MCF 10A (cell line): Measurements from ENCODE around the gene COX18. TPM values are rescaled to one million over a fixed set of nuclear protein-coding genes. Genes with fewer than 3 reads are reported as not detected.
A peak's percentile ranks its signal among the peaks of the same experiment; 100 is the strongest.

ENCODE experiments used
- BruUV-seq: library from RNA; stranded (reverse); fragments of 400-500 nt; replicated peaks from 2 replicates; lab custom pipeline; 2021; lab: Mats Ljungman, UMichigan
- CTCF ChIA-PET: fragments of 300-600 bp; sonication (Branson Sonifier 250); formaldehyde crosslinking; extraction: SDS; loops from one replicate; lab custom pipeline; 2021; ENCODE audit warnings: antibody characterized with exemption, inconsistent platforms; lab: Yijun Ruan, JAX
- POLR2A ChIA-PET: fragments of 300-600, 350-650 bp; sonication (Branson Sonifier 250); formaldehyde crosslinking; extraction: SDS; loops from one replicate; lab custom pipeline; 2020; ENCODE audit warnings: antibody characterized with exemption, inconsistent platforms; lab: Yijun Ruan, JAX
- DNase-seq: peaks from one replicate; pipeline ENCODE4 v3.0.0-alpha.2; 2018; ENCODE audit not compliant: unreplicated experiment
- H3K27ac Mint-ChIP-seq: one replicate; pipeline ENCODE4 v1.8.0; 2022; ENCODE audit warnings: mild to moderate bottlenecking, low read depth, mixed read lengths; ENCODE audit not compliant: unreplicated experiment
- H3K27me3 Mint-ChIP-seq: one replicate; pipeline ENCODE4 v1.8.0; 2022; ENCODE audit warnings: mixed read lengths; ENCODE audit not compliant: insufficient read depth, unreplicated experiment
- H3K36me3 Mint-ChIP-seq: one replicate; pipeline ENCODE4 v1.8.0; 2022; ENCODE audit warnings: mild to moderate bottlenecking, moderate library complexity, mixed read lengths; ENCODE audit not compliant: insufficient read depth, unreplicated experiment
- H3K4me1 Mint-ChIP-seq: one replicate; pipeline ENCODE4 v1.8.0; 2022; ENCODE audit warnings: mixed read lengths; ENCODE audit not compliant: insufficient read depth, unreplicated experiment
- H3K4me3 Mint-ChIP-seq: one replicate; pipeline ENCODE4 v1.8.0; 2022; ENCODE audit warnings: mild to moderate bottlenecking, moderate library complexity, mixed read lengths; ENCODE audit not compliant: unreplicated experiment
- H3K9me3 Mint-ChIP-seq: one replicate; pipeline ENCODE4 v1.8.0; 2022; ENCODE audit warnings: mixed read lengths; ENCODE audit not compliant: unreplicated experiment
- intact Hi-C: fragments of 100-400 bp; cut with micrococcal nuclease; formaldehyde crosslinking; loops from 2 replicates; pipeline ENCODE4 v1.14.1; 2022
- total RNA-seq: library from RNA; stranded (reverse); gene quantifications from 2 replicates; pipeline ENCODE4 v1.2.3, GENCODE V29; 2022
- TF ChIP-seq, protein P1 (sequence below): fragments of 200-600 bp; IDR thresholded peaks from one replicate; pipeline ENCODE4 v1.8.0; 2022; ENCODE audit warnings: antibody characterized with exemption, mild to moderate bottlenecking; ENCODE audit not compliant: unreplicated experiment

COX18 gene
- total RNA-seq, 1 experiment from 2014 or later, result 19.1 TPM

- no peak overlapping the region for H3K4me3 Mint-ChIP-seq
- peaks cover 54% of the 10 kb centered on the region for H3K36me3 Mint-ChIP-seq
- no TSS peak for BruUV-seq
- ChIA-PET POLR2A (interaction anchor here (0.8 to 1.7 kb wide), 4 partner anchors 8 to 155 kb away, joined by 3 to 5 read pairs (median 4); partner anchors contain the start of gene ANKRD17), CTCF (interaction anchor here (0.6 to 1.4 kb wide), 2 partner anchors 10 to 14 kb away, joined by 3 to 6 read pairs; no protein-coding TSS in a partner anchor)
- DNase-seq, result peak; percentile 10
- H3K27me3 Mint-ChIP-seq, result no peaks in the 10 kb centered on the region
- no peaks in the 10 kb centered on the region for H3K9me3 Mint-ChIP-seq
- H3K27ac Mint-ChIP-seq, result peak overlapping the region; percentile 20
- TF ChIP-seq, protein P1, sequence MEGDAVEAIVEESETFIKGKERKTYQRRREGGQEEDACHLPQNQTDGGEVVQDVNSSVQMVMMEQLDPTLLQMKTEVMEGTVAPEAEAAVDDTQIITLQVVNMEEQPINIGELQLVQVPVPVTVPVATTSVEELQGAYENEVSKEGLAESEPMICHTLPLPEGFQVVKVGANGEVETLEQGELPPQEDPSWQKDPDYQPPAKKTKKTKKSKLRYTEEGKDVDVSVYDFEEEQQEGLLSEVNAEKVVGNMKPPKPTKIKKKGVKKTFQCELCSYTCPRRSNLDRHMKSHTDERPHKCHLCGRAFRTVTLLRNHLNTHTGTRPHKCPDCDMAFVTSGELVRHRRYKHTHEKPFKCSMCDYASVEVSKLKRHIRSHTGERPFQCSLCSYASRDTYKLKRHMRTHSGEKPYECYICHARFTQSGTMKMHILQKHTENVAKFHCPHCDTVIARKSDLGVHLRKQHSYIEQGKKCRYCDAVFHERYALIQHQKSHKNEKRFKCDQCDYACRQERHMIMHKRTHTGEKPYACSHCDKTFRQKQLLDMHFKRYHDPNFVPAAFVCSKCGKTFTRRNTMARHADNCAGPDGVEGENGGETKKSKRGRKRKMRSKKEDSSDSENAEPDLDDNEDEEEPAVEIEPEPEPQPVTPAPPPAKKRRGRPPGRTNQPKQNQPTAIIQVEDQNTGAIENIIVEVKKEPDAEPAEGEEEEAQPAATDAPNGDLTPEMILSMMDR, result no peak
- peaks cover 6% of the 10 kb centered on the region for H3K4me1 Mint-ChIP-seq
- intact Hi-C loops, result no loop called here
These were observed 34.4 kb upstream of the COX18 start for GRCh38 chr4:73103799-73104503.

- intact Hi-C loops, result no loop called here
- Mint-ChIP-seq H3K27me3 (no peaks in the 10 kb centered on the region), H3K4me1 (no peaks in the 10 kb centered on the region), H3K36me3 (peaks cover 87% of the 10 kb centered on the region), H3K27ac (no peak overlapping the region), H3K4me3 (no peak overlapping the region), H3K9me3 (no peaks in the 10 kb centered on the region)
- POLR2A ChIA-PET, result interaction anchor here (1.1 kb wide), 1 partner anchor 20 kb away, joined by 3 read pairs; no protein-coding TSS in a partner anchor
- no TSS peak for BruUV-seq
- no peak for DNase-seq
- TF ChIP-seq, protein P1, result no peak
- CTCF ChIA-PET, result no interaction called here
These were observed 29.6 kb upstream of the COX18 start for GRCh38 chr4:73099143-73099542.

DNA sequence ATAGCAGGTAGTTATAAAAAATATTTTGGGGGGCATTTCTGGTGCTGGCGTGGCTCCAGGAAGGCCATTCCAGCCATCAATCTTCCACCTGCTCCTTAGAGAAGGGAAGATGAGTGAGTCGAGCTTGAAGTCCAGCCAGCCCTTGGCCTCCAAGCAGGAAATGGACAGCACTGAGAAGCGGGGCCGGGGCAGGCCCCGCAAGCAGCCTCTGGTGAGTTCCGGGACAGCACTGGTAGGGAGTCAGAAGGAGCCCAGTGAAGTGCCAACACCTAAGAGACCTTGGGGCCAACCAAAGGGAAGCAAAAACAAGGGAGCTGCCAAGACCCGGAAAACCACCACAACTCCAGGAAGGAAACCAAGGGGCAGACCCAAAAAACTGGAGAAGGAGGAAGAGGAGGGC lies 29.2 kb upstream of the COX18 start:
- ChIA-PET POLR2A (interaction anchor here (1.1 kb wide), 1 partner anchor 19 kb away, joined by 3 read pairs; no protein-coding TSS in a partner anchor), CTCF (interaction anchor here (0.6 kb wide), 1 partner anchor 26 kb away, joined by 3 read pairs; no protein-coding TSS in a partner anchor)
- no peaks in the 10 kb centered on the region for H3K27me3 Mint-ChIP-seq
- no peak overlapping the region for H3K4me3 Mint-ChIP-seq
- peaks cover 87% of the 10 kb centered on the region for H3K36me3 Mint-ChIP-seq
- H3K4me1 Mint-ChIP-seq, result no peaks in the 10 kb centered on the region
- no peak overlapping the region for H3K27ac Mint-ChIP-seq
- DNase-seq, result no peak
- H3K9me3 Mint-ChIP-seq, result no peaks in the 10 kb centered on the region
- intact Hi-C loops, result no loop called here
- TF ChIP-seq, protein P1, result no peak
- BruUV-seq, result no TSS peak

- no peak for DNase-seq
- H3K27ac Mint-ChIP-seq, result no peak overlapping the region
These were observed 28.5 kb upstream of the COX18 start for GRCh38 chr4:73098016-73098415.

More at GRCh38 chr4:73098016-73098415, 28.5 kb upstream of the COX18 start:
- ChIA-PET POLR2A (interaction anchor here (0.6 to 1.2 kb wide), 2 partner anchors 28 to 1194 kb away, joined by 3 to 4 read pairs; partner anchors contain the start of gene COX18), CTCF (interaction anchor here (0.6 to 0.7 kb wide), 3 partner anchors 16 to 1678 kb away, joined by 3 to 4 read pairs (median 3); no protein-coding TSS in a partner anchor)
- TF ChIP-seq, protein P1, result no peak
- no TSS peak for BruUV-seq
- Mint-ChIP-seq H3K27me3 (no peaks in the 10 kb centered on the region), H3K4me3 (no peak overlapping the region), H3K36me3 (peaks cover 93% of the 10 kb centered on the region), H3K4me1 (no peaks in the 10 kb centered on the region), H3K9me3 (no peaks in the 10 kb centered on the region)
- intact Hi-C loops, result no loop called here
